A673 (cell line): ENCODE measurements around the gene FAXDC2. TPM values are rescaled to one million over a fixed set of nuclear protein-coding genes. Genes with fewer than 3 reads are reported as not detected.
"Not testable (repeated sequence)": the region's sequence is repeated elsewhere in the genome, so short reads cannot be mapped to it uniquely, and the experiment has no call there.

Experiments
- BruUV-seq: library from RNA; stranded (reverse); fragments of 400-500 nt; replicated peaks from 2 replicates; lab custom pipeline; 2021; lab: Mats Ljungman, UMichigan
- CTCF ChIA-PET: fragments of 300-600 bp; sonication (Branson Sonifier 250); formaldehyde crosslinking; loops from one replicate; lab custom pipeline; 2022; ENCODE audit warnings: antibody characterized with exemption; lab: Charles Lee
- POLR2A ChIA-PET: fragments of 300-600 bp; sonication (Branson Sonifier 250); formaldehyde crosslinking; loops from one replicate; lab custom pipeline; 2022; ENCODE audit warnings: antibody characterized with exemption; ENCODE audit not compliant: low non-redundant PET; lab: Charles Lee
- DNase-seq: peaks from one replicate; pipeline ENCODE4 v3.0.0-alpha.2; 2015; ENCODE audit warnings: low spot score
- H3K27ac ChIP-seq: fragments of 200-600 bp; sonication (generic); 2 replicates; pipeline ENCODE4 v1.5.1; 2016; ENCODE audit warnings: mixed run types, low read depth, mild to moderate bottlenecking, mixed read lengths, antibody characterized with exemption, low read length; ENCODE audit not compliant: poor library complexity, severe bottlenecking
- H3K27me3 ChIP-seq: fragments of 200-600 bp; sonication (generic); replicated peaks from 2 replicates; pipeline ENCODE4 v1.6.1; 2017; ENCODE audit warnings: mixed run types, low read depth, mild to moderate bottlenecking, mixed read lengths, antibody characterized with exemption, low read length; ENCODE audit not compliant: insufficient read depth, poor library complexity
- H3K36me3 ChIP-seq: fragments of 200-600 bp; sonication (generic); 2 replicates; pipeline ENCODE4 v1.6.1; 2016; ENCODE audit warnings: mixed run types, mild to moderate bottlenecking, mixed read lengths, antibody characterized with exemption, low read length; ENCODE audit not compliant: insufficient read depth, poor library complexity, severe bottlenecking
- H3K4me1 ChIP-seq: fragments of 200-600 bp; sonication (generic); 2 replicates; pipeline ENCODE4 v1.6.1; 2017; ENCODE audit warnings: mixed run types, mild to moderate bottlenecking, mixed read lengths, antibody characterized with exemption, low read length; ENCODE audit not compliant: insufficient read depth, poor library complexity, severe bottlenecking
- H3K4me3 ChIP-seq: fragments of 200-600 bp; sonication (generic); 2 replicates; pipeline ENCODE4 v1.5.1; 2016; ENCODE audit warnings: low read depth, mixed run types, mild to moderate bottlenecking, mixed read lengths, low read length; ENCODE audit not compliant: poor library complexity, severe bottlenecking
- H3K9me3 ChIP-seq: fragments of 200-600 bp; sonication (generic); 2 replicates; pipeline ENCODE4 v1.6.1; 2016; ENCODE audit warnings: mixed run types, low read depth, mild to moderate bottlenecking, mixed read lengths, antibody characterized with exemption, low read length; ENCODE audit not compliant: poor library complexity, severe bottlenecking
- EZH2 ChIP-seq: fragments of 200-600 bp; sonication (generic); IDR thresholded peaks from 2 replicates; pipeline ENCODE4 v1.6.1; 2017; ENCODE audit warnings: borderline replicate concordance, low read depth, mild to moderate bottlenecking, mixed read lengths, antibody characterized with exemption, low read length; ENCODE audit not compliant: poor library complexity, severe bottlenecking
- intact Hi-C: fragments of 100-400 bp; cut with micrococcal nuclease; formaldehyde crosslinking; loops from one replicate; pipeline ENCODE4 v1.10.0; 2022; ENCODE audit not compliant: unreplicated experiment
- total RNA-seq: library from RNA; stranded (reverse); gene quantifications from 2 replicates; pipeline ENCODE4 v1.2.3, GENCODE V29; 2021
- TF ChIP-seq, protein P1 (sequence below): fragments of 300-800, 200-600 bp; sonication (generic); conservative IDR thresholded peaks from 2 replicates; pipeline ENCODE4 v1.5.1; 2017; ENCODE audit warnings: low read depth, mild to moderate bottlenecking, antibody characterized with exemption, low read length, moderate library complexity, mixed read lengths

FAXDC2 gene
- total RNA-seq, 1 experiment from 2014 or later: not detected

DNA sequence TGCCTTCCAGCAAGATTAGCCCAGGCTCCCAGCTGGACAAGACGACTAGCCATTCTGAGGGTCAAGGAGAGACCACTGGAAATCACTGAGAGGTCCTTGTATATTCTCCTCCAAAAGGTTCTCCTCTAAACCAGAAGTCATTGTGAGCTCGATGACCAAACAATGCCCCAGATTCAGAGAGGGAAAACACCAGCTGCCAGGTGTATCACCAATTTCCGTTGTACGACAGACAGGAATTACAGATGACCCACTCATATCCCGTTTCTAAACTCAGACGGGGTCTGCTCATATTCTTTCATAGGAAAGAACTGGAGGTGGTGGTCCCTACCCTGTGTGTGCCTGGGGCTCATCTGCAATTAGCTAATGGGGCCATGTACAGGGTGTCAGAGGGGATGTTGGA lies 14.2 kb downstream of the FAXDC2 start:
- no peak for DNase-seq
- CTCF ChIA-PET: no interaction called here
- no peak overlapping the region for H3K4me3 ChIP-seq
- no peak overlapping the region for H3K27ac ChIP-seq
- POLR2A ChIA-PET: no interaction called here
- no peak for TF ChIP-seq EZH2
- TF ChIP-seq, protein P1, sequence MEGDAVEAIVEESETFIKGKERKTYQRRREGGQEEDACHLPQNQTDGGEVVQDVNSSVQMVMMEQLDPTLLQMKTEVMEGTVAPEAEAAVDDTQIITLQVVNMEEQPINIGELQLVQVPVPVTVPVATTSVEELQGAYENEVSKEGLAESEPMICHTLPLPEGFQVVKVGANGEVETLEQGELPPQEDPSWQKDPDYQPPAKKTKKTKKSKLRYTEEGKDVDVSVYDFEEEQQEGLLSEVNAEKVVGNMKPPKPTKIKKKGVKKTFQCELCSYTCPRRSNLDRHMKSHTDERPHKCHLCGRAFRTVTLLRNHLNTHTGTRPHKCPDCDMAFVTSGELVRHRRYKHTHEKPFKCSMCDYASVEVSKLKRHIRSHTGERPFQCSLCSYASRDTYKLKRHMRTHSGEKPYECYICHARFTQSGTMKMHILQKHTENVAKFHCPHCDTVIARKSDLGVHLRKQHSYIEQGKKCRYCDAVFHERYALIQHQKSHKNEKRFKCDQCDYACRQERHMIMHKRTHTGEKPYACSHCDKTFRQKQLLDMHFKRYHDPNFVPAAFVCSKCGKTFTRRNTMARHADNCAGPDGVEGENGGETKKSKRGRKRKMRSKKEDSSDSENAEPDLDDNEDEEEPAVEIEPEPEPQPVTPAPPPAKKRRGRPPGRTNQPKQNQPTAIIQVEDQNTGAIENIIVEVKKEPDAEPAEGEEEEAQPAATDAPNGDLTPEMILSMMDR: no peak
- intact Hi-C loops: no loop called here
- H3K27me3 ChIP-seq: no peaks in the 10 kb centered on the region
- H3K9me3 ChIP-seq: no peaks in the 10 kb centered on the region
- H3K36me3 ChIP-seq: peaks cover 3% of the 10 kb centered on the region
- H3K4me1 ChIP-seq: peaks cover 10% of the 10 kb centered on the region
- no TSS peak for BruUV-seq

DNA sequence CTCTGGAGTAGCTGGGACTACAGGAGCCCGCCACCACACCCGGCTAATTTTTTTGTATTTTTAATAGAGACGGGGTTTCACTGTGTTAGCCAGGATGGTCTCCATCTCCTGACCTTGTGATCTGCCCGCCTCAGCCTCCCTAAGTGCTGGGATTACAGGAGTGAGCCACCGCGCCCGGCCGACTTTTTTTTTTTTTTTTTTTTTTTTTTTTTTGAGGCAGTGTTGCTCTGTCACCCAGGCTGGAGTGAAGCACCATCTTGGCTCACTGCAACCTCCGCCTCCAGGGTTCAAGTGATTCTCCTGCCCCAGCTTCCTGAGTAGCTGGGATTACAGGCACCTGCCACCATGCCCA lies 14.7 kb downstream of the FAXDC2 start:
- POLR2A ChIA-PET, H3K27ac ChIP-seq, H3K27me3 ChIP-seq, BruUV-seq, H3K9me3 ChIP-seq, intact Hi-C loops, H3K36me3 ChIP-seq, CTCF ChIA-PET, H3K4me3 ChIP-seq, DNase-seq: not testable (repeated sequence)
- H3K4me1 ChIP-seq: peaks cover 10% of the 10 kb centered on the region

- POLR2A ChIA-PET: no interaction called here
- no TSS peak for BruUV-seq
- intact Hi-C loops: no loop called here
- H3K4me1 ChIP-seq: peaks cover 10% of the 10 kb centered on the region
- CTCF ChIA-PET: no interaction called here
- H3K27me3 ChIP-seq: no peaks in the 10 kb centered on the region
- H3K9me3 ChIP-seq: no peaks in the 10 kb centered on the region
- H3K4me3 ChIP-seq: no peak overlapping the region
- TF ChIP-seq EZH2: no peak
- TF ChIP-seq, protein P1: no peak
- no peak overlapping the region for H3K27ac ChIP-seq
- H3K36me3 ChIP-seq: peaks cover 7% of the 10 kb centered on the region
- DNase-seq: no peak
Measured at GRCh38 chr5:154834053-154834452, 16.4 kb downstream of the FAXDC2 start.

GRCh38 chr5:154832804-154833203 lies 17.6 kb downstream of the FAXDC2 start:
- POLR2A ChIA-PET, DNase-seq, H3K9me3 ChIP-seq, H3K36me3 ChIP-seq, intact Hi-C loops, H3K27ac ChIP-seq, H3K27me3 ChIP-seq, BruUV-seq, CTCF ChIA-PET, H3K4me3 ChIP-seq: not testable (repeated sequence)
- peaks cover 10% of the 10 kb centered on the region for H3K4me1 ChIP-seq
